ENCODE results near the gene PLCB2. TPM values are rescaled to one million over a fixed set of nuclear protein-coding genes. Genes with fewer than 3 reads are reported as not detected.

The PLCB2 gene, protein sequence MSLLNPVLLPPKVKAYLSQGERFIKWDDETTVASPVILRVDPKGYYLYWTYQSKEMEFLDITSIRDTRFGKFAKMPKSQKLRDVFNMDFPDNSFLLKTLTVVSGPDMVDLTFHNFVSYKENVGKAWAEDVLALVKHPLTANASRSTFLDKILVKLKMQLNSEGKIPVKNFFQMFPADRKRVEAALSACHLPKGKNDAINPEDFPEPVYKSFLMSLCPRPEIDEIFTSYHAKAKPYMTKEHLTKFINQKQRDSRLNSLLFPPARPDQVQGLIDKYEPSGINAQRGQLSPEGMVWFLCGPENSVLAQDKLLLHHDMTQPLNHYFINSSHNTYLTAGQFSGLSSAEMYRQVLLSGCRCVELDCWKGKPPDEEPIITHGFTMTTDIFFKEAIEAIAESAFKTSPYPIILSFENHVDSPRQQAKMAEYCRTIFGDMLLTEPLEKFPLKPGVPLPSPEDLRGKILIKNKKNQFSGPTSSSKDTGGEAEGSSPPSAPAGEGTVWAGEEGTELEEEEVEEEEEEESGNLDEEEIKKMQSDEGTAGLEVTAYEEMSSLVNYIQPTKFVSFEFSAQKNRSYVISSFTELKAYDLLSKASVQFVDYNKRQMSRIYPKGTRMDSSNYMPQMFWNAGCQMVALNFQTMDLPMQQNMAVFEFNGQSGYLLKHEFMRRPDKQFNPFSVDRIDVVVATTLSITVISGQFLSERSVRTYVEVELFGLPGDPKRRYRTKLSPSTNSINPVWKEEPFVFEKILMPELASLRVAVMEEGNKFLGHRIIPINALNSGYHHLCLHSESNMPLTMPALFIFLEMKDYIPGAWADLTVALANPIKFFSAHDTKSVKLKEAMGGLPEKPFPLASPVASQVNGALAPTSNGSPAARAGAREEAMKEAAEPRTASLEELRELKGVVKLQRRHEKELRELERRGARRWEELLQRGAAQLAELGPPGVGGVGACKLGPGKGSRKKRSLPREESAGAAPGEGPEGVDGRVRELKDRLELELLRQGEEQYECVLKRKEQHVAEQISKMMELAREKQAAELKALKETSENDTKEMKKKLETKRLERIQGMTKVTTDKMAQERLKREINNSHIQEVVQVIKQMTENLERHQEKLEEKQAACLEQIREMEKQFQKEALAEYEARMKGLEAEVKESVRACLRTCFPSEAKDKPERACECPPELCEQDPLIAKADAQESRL
- 0.28 and 1.4 TPM in 2 replicates for total RNA-seq

GRCh38 chr15:40307421-40308211, at the start of gene PLCB2:
TSS of gene PLCB2 (minus strand) at chr15:40307935. CDS start at chr15:40307672, 263 bp downstream.

DNA sequence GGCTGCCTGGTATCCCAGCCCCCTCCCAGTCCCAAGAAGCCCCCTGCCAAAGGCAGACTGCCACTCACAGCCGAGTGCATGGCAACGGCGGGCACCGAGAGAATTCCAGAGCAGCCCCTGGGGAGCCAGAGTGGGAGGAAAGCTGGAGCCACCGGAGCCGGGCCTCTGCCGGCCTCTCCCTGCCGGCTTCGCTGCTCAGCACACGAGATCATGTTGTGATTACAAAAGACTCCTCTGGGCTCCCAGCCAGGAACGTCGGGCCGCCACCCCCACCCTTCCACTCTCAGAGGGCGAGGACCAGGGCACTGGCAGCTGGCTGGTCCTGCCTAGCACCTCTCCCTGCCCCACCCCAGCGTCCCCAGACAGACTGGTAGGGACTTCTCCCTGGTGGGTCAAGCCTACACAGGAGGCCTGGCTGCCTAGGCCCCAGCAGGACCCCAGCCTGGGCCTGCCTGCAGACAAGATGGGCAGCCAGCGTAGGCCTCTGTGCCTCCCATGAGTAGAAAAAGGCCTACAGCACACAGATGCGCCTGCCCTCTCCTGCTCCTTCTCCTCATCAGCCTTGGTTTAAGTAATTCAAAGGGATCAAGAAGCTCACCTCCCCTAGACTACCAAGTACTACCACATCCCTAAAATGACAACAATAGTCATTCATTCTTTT, 33.1 kb upstream of the PLCB2 start, which contains the start of gene CCDC9B:
CCDC9B (minus strand) TSS at position 200 of the 661 bp plus-strand sequence; CDS start at position 80, 120 bp downstream.

GRCh38 chr15:40323239-40323952, 15.7 kb upstream of the PLCB2 start, which contains the start of gene INAFM2:
TSS of gene INAFM2 (plus strand) at chr15:40323692. CDS start at chr15:40324056, 364 bp downstream.

GRCh38 chr15:40282869-40283614, 24.7 kb downstream of the PLCB2 start, which contains the start of gene ANKRD63:
TSS of gene ANKRD63 (minus strand) at chr15:40283064. CDS start at chr15:40282586, 478 bp downstream.

GRCh38 chr15:40238532-40239403, 69.0 kb downstream of the PLCB2 start, which contains the start of gene PAK6:
TSS of gene PAK6 (plus strand) at chr15:40239063. CDS start at chr15:40264786, 25,723 bp downstream.

Other genes starting within 250 kb of the PLCB2 start
- 0.78 and 1.0 TPM in 2 replicates for gene BMF, start 199.1 kb downstream of the PLCB2 start, total RNA-seq
- 20.2 and 20.3 TPM in 2 replicates for gene BUB1B, start 146.9 kb downstream of the PLCB2 start, total RNA-seq
- 36.9 and 39.2 TPM in 2 replicates for gene PAK6, start 68.9 kb downstream of the PLCB2 start, total RNA-seq
- gene ANKRD63, start 24.9 kb downstream of the PLCB2 start, total RNA-seq: not detected in 2 replicates
- 12.5 and 16.4 TPM in 2 replicates for gene INAFM2, start 15.8 kb upstream of the PLCB2 start, total RNA-seq
- 4.1 and 28.8 TPM in 2 replicates for gene CCDC9B, start 33.0 kb upstream of the PLCB2 start, total RNA-seq
- gene PHGR1, start 43.1 kb upstream of the PLCB2 start, total RNA-seq: not detected in 2 replicates
- gene DISP2, start 50.3 kb upstream of the PLCB2 start, total RNA-seq: under 0.01 and 0.14 TPM in 2 replicates
- 29.9 and 39.5 TPM in 2 replicates for gene KNSTRN, start 74.8 kb upstream of the PLCB2 start, total RNA-seq
- 16.2 and 28.3 TPM in 2 replicates for gene IVD, start 97.9 kb upstream of the PLCB2 start, total RNA-seq
- 11.1 and 14.5 TPM in 2 replicates for gene BAHD1, start 133.0 kb upstream of the PLCB2 start, total RNA-seq
- 8.9 and 9.5 TPM in 2 replicates for gene CHST14, start 163.0 kb upstream of the PLCB2 start, total RNA-seq

All from airway epithelial cell (primary cell).